HepG2 (cell line): ENCODE data around the gene SLFN14. TPM values are rescaled to one million over a fixed set of nuclear protein-coding genes. Genes with fewer than 3 reads are reported as not detected.

Source experiments
- AGO1 ChIP-seq: fragments of 200-400 bp; formaldehyde crosslinking; IDR thresholded peaks from 2 replicates; pipeline ENCODE4 v1.6.1; 2017; ENCODE audit warnings: mild to moderate bottlenecking, low read depth, low read length, moderate library complexity; ENCODE audit not compliant: poor library complexity, severe bottlenecking
- DMAP1 ChIP-seq: IDR thresholded peaks from 2 replicates; pipeline ENCODE4 v1.6.1; 2016
- GATAD1 ChIP-seq: IDR thresholded peaks from 2 replicates; pipeline ENCODE4 v1.6.1; 2016; ENCODE audit warnings: missing genetic modification reagents, missing compliant biosample characterization
- GZF1 ChIP-seq: sonication (generic); formaldehyde crosslinking; IDR thresholded peaks from 2 replicates; pipeline ENCODE4 v1.5.1; 2020; ENCODE audit warnings: mild to moderate bottlenecking, missing genetic modification reagents
- ISX ChIP-seq: sonication (generic); formaldehyde crosslinking; conservative IDR thresholded peaks from 2 replicates; pipeline ENCODE4 v1.5.0; 2020; ENCODE audit warnings: missing genetic modification reagents
- PCBP2 ChIP-seq: fragments of 200-400 bp; formaldehyde crosslinking; optimal IDR thresholded peaks from 2 replicates; pipeline ENCODE3; 2018; ENCODE audit warnings: low read length, low read depth; ENCODE audit not compliant: poor library complexity, severe bottlenecking
- PPARG ChIP-seq: conservative IDR thresholded peaks from 2 replicates; pipeline ENCODE4 v1.6.1; 2016; ENCODE audit warnings: missing biosample characterization, missing genetic modification reagents
- RAD51 ChIP-seq: fragments of 450-650 bp; IDR thresholded peaks from 2 replicates; pipeline ENCODE4 v1.6.1; 2016; ENCODE audit warnings: borderline replicate concordance
- SAP130 ChIP-seq: IDR thresholded peaks from 2 replicates; pipeline ENCODE4 v1.6.1; 2016; ENCODE audit warnings: low read depth
- SOX13 ChIP-seq, 3 experiments: fragments of 450-650 bp in 1 of 3; sonication (generic) in 1 of 3; formaldehyde crosslinking in 1 of 3; IDR thresholded peaks in 2 of 3; conservative IDR thresholded peaks in 1 of 3; 2 replicates each; pipeline versions ENCODE4 v1.5.0 to v1.6.1; 2016 to 2020; ENCODE audit warnings: antibody characterized with exemption in 1 of 3, mild to moderate bottlenecking in 1 of 3, missing compliant biosample characterization in 1 of 3, missing genetic modification reagents in 1 of 3, moderate library complexity in 1 of 3
- ZNF747 ChIP-seq: sonication (generic); formaldehyde crosslinking; IDR thresholded peaks from 2 replicates; pipeline ENCODE4 v1.8.1; 2023; ENCODE audit warnings: missing genetic modification reagents, mild to moderate bottlenecking, borderline replicate concordance
- polyA plus RNA-seq, 8 experiments: library from polyadenylated mRNA; depleted of rRNA in 3 of 8; stranded (reverse) in 7 of 8; unstranded in 1 of 8; fragments of >200 nt; fragmentation: Illumina TruSeq in 4 of 8; extraction: Trizol in 4 of 8; gene quantifications; 2 replicates each; pipeline versions ENCODE4 v1.2.1 to v1.2.3, GENCODE V29; 2011 to 2016; ENCODE audit warnings: low read depth in 4 of 8, missing spikeins in 1 of 8, mixed read lengths in 1 of 8; ENCODE audit not compliant: insufficient read depth in 1 of 8
- total RNA-seq, 5 experiments: library from RNA; depleted of rRNA; stranded (reverse); fragments of >200 nt; fragmentation: Illumina TruSeq; extraction: Trizol; gene quantifications; 2 replicates each; pipeline ENCODE4 v1.2.3, GENCODE V29; 2016; ENCODE audit warnings: low read depth in 1 of 5
- TF ChIP-seq, protein P1 (sequence below): fragments of 450-650 bp; IDR thresholded peaks from 2 replicates; pipeline ENCODE4 v1.6.1; 2017; ENCODE audit warnings: mild to moderate bottlenecking
- TF ChIP-seq, protein P2 (sequence below): IDR thresholded peaks from 2 replicates; pipeline ENCODE4 v1.6.1; 2016; ENCODE audit warnings: missing compliant biosample characterization, missing genetic modification reagents, borderline replicate concordance
- TF ChIP-seq, protein P3 (sequence below): sonication (generic); formaldehyde crosslinking; IDR thresholded peaks from 2 replicates; pipeline ENCODE4 v1.4.0; 2020; ENCODE audit warnings: missing genetic modification reagents
- TF ChIP-seq, protein P4 (sequence below), 2 experiments: sonication (generic) in 1 of 2; formaldehyde crosslinking in 1 of 2; IDR thresholded peaks; 2 replicates each; pipeline versions ENCODE4 v1.4.0 to v1.6.1; 2016 to 2020; ENCODE audit warnings: borderline replicate concordance in 1 of 2, low read depth in 1 of 2, mild to moderate bottlenecking in 1 of 2, missing genetic modification reagents in 1 of 2

Gene SLFN14
- total and polyA plus RNA-seq, 2 of the 13 experiments (the other 11 are each of a cell fraction or from before 2014, with no cell fraction given): not detected

DNA sequence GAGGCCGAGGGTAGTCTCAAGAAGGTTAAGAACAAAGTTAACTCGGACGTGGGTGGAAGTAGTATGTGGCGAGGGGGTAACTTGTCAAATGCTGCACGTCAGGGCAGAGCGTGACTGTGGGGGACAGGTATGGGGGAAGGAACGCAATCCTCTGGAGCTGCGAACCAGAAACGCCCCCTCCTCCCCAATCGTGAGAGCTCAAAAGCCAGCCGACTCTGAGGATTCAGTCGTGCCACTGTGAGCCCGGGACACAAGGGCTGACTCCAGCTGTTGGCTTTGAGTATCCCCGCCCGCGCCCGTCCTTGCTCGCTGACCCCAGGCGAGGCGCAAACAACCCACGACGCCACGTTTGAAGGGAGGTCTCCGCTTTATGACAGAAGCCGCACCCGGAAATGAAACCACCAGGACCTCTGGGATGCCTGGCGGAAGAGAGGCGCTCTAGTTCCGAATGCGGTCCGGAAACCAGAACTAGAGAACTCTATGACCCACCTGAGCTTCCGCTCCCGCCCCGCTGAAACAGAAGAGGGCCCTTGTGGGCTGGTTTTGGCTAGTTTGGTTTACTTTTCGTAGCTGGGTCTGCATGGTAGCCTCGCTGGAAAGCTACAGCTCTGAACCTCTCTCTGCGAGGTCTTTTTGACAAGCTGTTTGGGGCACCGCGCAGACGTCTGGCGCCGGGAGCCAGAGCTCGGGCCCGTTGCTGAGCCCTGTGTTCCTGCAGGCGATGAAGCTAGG lies 17.7 kb upstream of the SLFN14 start, which contains the start of gene PEX12 (continued):
- TF ChIP-seq, protein P1, sequence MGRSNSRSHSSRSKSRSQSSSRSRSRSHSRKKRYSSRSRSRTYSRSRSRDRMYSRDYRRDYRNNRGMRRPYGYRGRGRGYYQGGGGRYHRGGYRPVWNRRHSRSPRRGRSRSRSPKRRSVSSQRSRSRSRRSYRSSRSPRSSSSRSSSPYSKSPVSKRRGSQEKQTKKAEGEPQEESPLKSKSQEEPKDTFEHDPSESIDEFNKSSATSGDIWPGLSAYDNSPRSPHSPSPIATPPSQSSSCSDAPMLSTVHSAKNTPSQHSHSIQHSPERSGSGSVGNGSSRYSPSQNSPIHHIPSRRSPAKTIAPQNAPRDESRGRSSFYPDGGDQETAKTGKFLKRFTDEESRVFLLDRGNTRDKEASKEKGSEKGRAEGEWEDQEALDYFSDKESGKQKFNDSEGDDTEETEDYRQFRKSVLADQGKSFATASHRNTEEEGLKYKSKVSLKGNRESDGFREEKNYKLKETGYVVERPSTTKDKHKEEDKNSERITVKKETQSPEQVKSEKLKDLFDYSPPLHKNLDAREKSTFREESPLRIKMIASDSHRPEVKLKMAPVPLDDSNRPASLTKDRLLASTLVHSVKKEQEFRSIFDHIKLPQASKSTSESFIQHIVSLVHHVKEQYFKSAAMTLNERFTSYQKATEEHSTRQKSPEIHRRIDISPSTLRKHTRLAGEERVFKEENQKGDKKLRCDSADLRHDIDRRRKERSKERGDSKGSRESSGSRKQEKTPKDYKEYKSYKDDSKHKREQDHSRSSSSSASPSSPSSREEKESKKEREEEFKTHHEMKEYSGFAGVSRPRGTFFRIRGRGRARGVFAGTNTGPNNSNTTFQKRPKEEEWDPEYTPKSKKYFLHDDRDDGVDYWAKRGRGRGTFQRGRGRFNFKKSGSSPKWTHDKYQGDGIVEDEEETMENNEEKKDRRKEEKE: no peak
- 0 out of 2 replicates have a peak, but pooled peaks have one; percentile 59 for TF ChIP-seq GZF1
- peak; percentile 67; the same call in 1 of the 2 replicates for TF ChIP-seq ZNF747 (CRISPR knock-in tag)
- TF ChIP-seq, protein P2, sequence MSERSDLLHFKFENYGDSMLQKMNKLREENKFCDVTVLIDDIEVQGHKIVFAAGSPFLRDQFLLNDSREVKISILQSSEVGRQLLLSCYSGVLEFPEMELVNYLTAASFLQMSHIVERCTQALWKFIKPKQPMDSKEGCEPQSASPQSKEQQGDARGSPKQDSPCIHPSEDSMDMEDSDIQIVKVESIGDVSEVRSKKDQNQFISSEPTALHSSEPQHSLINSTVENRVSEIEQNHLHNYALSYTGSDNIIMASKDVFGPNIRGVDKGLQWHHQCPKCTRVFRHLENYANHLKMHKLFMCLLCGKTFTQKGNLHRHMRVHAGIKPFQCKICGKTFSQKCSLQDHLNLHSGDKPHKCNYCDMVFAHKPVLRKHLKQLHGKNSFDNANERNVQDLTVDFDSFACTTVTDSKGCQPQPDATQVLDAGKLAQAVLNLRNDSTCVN: 0 out of 2 replicates have a peak, but pooled peaks have one; percentile 44
- peak; percentile 98 for TF ChIP-seq SAP130 (CRISPR knock-in tag)
- TF ChIP-seq GATAD1 (CRISPR knock-in tag): peak; percentile 97
- TF ChIP-seq AGO1: peak; percentile 67
- TF ChIP-seq, protein P3, sequence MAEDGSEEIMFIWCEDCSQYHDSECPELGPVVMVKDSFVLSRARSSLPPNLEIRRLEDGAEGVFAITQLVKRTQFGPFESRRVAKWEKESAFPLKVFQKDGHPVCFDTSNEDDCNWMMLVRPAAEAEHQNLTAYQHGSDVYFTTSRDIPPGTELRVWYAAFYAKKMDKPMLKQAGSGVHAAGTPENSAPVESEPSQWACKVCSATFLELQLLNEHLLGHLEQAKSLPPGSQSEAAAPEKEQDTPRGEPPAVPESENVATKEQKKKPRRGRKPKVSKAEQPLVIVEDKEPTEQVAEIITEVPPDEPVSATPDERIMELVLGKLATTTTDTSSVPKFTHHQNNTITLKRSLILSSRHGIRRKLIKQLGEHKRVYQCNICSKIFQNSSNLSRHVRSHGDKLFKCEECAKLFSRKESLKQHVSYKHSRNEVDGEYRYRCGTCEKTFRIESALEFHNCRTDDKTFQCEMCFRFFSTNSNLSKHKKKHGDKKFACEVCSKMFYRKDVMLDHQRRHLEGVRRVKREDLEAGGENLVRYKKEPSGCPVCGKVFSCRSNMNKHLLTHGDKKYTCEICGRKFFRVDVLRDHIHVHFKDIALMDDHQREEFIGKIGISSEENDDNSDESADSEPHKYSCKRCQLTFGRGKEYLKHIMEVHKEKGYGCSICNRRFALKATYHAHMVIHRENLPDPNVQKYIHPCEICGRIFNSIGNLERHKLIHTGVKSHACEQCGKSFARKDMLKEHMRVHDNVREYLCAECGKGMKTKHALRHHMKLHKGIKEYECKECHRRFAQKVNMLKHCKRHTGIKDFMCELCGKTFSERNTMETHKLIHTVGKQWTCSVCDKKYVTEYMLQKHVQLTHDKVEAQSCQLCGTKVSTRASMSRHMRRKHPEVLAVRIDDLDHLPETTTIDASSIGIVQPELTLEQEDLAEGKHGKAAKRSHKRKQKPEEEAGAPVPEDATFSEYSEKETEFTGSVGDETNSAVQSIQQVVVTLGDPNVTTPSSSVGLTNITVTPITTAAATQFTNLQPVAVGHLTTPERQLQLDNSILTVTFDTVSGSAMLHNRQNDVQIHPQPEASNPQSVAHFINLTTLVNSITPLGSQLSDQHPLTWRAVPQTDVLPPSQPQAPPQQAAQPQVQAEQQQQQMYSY (CRISPR knock-in tag): no peak
- TF ChIP-seq, protein P4, sequence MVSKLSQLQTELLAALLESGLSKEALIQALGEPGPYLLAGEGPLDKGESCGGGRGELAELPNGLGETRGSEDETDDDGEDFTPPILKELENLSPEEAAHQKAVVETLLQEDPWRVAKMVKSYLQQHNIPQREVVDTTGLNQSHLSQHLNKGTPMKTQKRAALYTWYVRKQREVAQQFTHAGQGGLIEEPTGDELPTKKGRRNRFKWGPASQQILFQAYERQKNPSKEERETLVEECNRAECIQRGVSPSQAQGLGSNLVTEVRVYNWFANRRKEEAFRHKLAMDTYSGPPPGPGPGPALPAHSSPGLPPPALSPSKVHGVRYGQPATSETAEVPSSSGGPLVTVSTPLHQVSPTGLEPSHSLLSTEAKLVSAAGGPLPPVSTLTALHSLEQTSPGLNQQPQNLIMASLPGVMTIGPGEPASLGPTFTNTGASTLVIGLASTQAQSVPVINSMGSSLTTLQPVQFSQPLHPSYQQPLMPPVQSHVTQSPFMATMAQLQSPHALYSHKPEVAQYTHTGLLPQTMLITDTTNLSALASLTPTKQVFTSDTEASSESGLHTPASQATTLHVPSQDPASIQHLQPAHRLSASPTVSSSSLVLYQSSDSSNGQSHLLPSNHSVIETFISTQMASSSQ (IDR thresholded peaks at IDR 0.05; ENCODE audit: low read depth): 0 out of 2 replicates have a peak, but pooled peaks have one; percentile 29
- TF ChIP-seq, protein P4 (CRISPR knock-in tag; IDR thresholded peaks at IDR 0.05; ENCODE audit: borderline replicate concordance): peak; percentile 72; the same call in 1 of the 2 replicates
- no peak for TF ChIP-seq SOX13 (IDR thresholded peaks at IDR 0.05)
- 0 out of 4 replicates have a peak, but pooled peaks of 1 of the 2 experiments have one; percentile 33 for TF ChIP-seq SOX13 (CRISPR knock-in tag; conservative IDR thresholded peaks at IDR 0.05 in 1 of 2, IDR thresholded peaks at IDR 0.05 in 1 of 2)
- no peak for TF ChIP-seq RAD51
- no peak for TF ChIP-seq PCBP2
- TF ChIP-seq ISX (CRISPR knock-in tag): no peak
- TF ChIP-seq DMAP1 (CRISPR knock-in tag): peak; percentile 96
- peak; percentile 56; the same call in 1 of the 2 replicates for TF ChIP-seq PPARG (CRISPR knock-in tag)
